ENCODE results near the gene JPH4.

Gene JPH4

DNA sequence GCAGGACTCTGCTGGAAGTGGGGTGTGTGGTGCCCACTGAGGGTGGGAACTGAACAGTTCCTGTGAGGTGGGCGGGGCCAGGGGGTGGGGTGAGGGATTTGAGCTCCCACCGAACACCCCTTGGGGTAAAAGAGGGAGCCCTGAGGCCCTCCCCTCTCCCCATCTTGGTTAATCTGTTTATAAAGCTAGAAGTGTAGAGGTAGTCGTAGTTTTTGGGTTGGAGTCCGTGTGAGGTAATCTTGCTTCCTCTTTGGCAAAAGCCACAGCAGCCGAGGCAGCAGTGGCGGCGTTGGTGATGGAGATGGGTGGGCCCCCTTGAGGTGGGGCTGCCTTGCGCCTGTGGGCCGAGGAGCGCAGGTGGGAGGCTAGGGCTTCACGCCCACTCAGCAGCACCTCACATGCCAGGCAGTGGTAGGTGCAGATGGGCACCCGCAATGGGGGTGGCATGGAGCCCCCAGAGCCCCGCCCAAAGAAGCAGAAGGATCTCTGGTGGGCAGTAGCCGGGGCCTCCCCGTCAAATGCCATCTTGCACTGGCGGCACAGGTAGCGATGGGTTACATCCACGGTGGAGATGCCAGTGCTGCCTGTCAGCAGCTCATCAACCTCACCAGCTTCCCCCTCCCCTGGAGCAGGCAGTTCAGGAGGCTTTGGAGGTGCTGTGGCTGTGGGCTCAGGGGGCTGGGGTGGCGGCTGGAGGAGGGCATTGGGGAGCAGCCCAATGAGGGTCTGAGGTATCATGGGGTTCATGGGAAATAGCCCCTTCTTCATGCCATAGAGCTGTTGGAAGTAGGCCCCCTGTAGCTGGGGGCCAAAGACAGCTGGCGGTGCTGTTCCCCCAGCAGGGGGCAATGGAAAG is 56.6 kb downstream of the JPH4 start:
- 96 to 97% methylated on average over 8 to 10 of the region's 20 CpGs for WGBS, 2 experiments (ENCODE audit: insufficient coverage in 2 of 2)
- no peaks in the 10 kb centered on the region for H3K9me3 ChIP-seq (ENCODE audit: control insufficient read depth, low read length)

DNA sequence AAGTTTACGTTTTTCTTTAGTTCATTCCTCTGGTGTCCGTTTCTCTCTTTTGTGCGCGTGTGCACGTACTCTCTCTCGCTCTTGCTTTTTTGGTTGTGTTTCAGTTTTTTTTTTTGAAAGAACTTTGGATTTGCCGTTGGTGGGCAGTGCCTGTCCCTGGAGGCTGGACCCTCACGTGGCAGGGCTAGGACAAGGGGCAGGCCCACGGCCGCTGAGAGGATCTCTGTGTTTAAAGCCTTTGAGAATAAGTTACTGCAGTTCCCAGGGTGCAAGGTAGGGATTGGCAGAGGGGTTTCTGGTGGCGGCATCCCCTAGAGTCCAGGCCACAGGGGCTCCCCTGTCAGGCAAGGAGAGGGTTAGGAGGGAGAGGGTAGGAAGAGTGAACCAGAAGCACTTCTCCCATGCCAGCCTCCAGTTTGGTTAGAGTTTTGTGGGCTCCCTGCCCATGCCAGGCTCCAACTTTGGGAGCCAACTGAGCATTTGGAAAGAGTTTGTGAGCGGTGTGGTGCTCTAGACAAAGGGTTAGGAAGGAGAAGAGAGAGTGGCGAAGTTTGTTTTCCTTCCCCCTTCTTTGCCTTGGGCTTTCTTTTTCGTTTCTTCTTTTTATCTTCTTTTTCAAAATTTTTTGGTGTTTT is 57.6 kb downstream of the JPH4 start:
- Histone ChIP-seq H3K4me3 (ENCODE audit: extremely low read depth, insufficient read depth, low read length, poor library complexity, severe bottlenecking) (no peak overlapping the region), H3K27ac (ENCODE audit: low read depth, low read length, severe bottlenecking) (no peak overlapping the region), H3K36me3 (ENCODE audit: control insufficient read depth, insufficient read depth, low read length) (peaks cover 14% of the 10 kb centered on the region), H3K9me3 (ENCODE audit: control insufficient read depth, low read length) (no peaks in the 10 kb centered on the region), H3K4me1 (ENCODE audit: control insufficient read depth, insufficient read depth, low read length, poor library complexity, severe bottlenecking) (peaks cover 3% of the 10 kb centered on the region)
- 94% methylated on average over 5 to 6 of the region's 14 CpGs for WGBS, 2 experiments (ENCODE audit: insufficient coverage in 2 of 2)

More for the DNA sequence above, 56.6 kb downstream of the JPH4 start:
- peaks cover 3% of the 10 kb centered on the region for H3K4me1 ChIP-seq (ENCODE audit: control insufficient read depth, insufficient read depth, low read length, poor library complexity, severe bottlenecking)
- H3K4me3 ChIP-seq (ENCODE audit: extremely low read depth, insufficient read depth, low read length, poor library complexity, severe bottlenecking): no peak overlapping the region
- no peak overlapping the region for H3K27ac ChIP-seq (ENCODE audit: low read depth, low read length, severe bottlenecking)
- H3K36me3 ChIP-seq (ENCODE audit: control insufficient read depth, insufficient read depth, low read length): peaks cover 22% of the 10 kb centered on the region

DNA sequence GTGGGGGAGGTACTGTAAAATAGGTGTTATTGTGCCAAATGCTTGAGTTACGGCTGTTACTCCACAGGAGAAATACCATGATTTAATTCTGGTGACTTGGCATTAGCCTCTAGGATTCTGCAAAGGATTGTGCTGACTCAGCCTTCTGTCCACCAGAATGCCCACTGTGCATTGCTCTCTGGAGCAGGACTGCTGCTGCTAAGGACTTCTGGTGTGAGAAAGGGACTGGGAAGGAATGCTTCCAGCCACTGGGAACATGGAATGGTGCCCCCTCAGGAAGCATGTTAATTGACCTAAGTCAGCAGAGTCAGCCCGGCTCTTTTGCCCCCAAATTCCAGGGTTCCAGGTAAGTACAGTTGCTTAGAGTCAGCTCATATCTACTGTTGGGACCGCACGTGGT is 59.9 kb downstream of the JPH4 start:
- no peaks in the 10 kb centered on the region for H3K36me3 ChIP-seq (ENCODE audit: control insufficient read depth, insufficient read depth, low read length)
- WGBS, 2 experiments (ENCODE audit: insufficient coverage in 2 of 2): 69 to 71% methylated on average over 4 of the region's 4 CpGs
- no peaks in the 10 kb centered on the region for H3K9me3 ChIP-seq (ENCODE audit: control insufficient read depth, low read length)
- H3K4me1 ChIP-seq (ENCODE audit: control insufficient read depth, insufficient read depth, low read length, poor library complexity, severe bottlenecking): peaks cover 3% of the 10 kb centered on the region
- H3K27ac ChIP-seq (ENCODE audit: low read depth, low read length, severe bottlenecking): peak overlapping the region; percentile 36
- no peak overlapping the region for H3K4me3 ChIP-seq (ENCODE audit: extremely low read depth, insufficient read depth, low read length, poor library complexity, severe bottlenecking)
